Hematopoietic multipotent progenitor cell (in vitro differentiated cells): Measurements from ENCODE around the gene PIGS. TPM values are rescaled to one million over a fixed set of nuclear protein-coding genes. Genes with fewer than 3 reads are reported as not detected.

Experiments
- DNase-seq, 3 donors: peaks; one replicate each; pipeline ENCODE4 v3.0.0-alpha.2; 2011 to 2015; ENCODE audit warnings: low read depth in 2 of 3, low spot score in 2 of 3
- total RNA-seq: library from RNA; depleted of rRNA; stranded (reverse); fragments of >200 nt; gene quantifications from one replicate; pipeline ENCODE4 v1.2.3, GENCODE V29; 2012

PIGS gene
- total RNA-seq, 1 donor: 71.6 TPM

GRCh38 chr17:28511858-28512461 lies 59.4 kb downstream of the PIGS start:
- DNase-seq: no peak

- peak in 2 of 3 donors; percentile 43 to 51 for DNase-seq
These were observed 61.5 kb downstream of the PIGS start for GRCh38 chr17:28509789-28510188.

GRCh38 chr17:28508211-28508724 lies 63.1 kb downstream of the PIGS start:
- no peak for DNase-seq

GRCh38 chr17:28507567-28508203 lies 63.6 kb downstream of the PIGS start:
- no peak for DNase-seq

- DNase-seq: no peak
These were observed 64.4 kb downstream of the PIGS start for GRCh38 chr17:28506763-28507487.

GRCh38 chr17:28505986-28506665 lies 65.2 kb downstream of the PIGS start, which contains the start of gene FOXN1:
Gene FOXN1, plus strand, starts transcription at chr17:28506348. Its CDS starts 17,622 bp downstream, at chr17:28523970.
- DNase-seq: no peak

- no peak for DNase-seq
These were observed 67.9 kb downstream of the PIGS start for GRCh38 chr17:28503420-28503819.

Other genes with a start within 250 kb of the PIGS start
- gene IFT20, start 236.1 kb downstream of the PIGS start, total RNA-seq: 17.5 TPM
- gene TNFAIP1, start 235.8 kb downstream of the PIGS start, total RNA-seq: 22.4 TPM
- 68.1 TPM for gene POLDIP2, start 214.0 kb downstream of the PIGS start, total RNA-seq
- gene SEBOX, start 206.3 kb downstream of the PIGS start, total RNA-seq: not detected
- not detected for gene VTN, start 201.2 kb downstream of the PIGS start, total RNA-seq
- gene SARM1, start 199.8 kb downstream of the PIGS start, total RNA-seq: 32.3 TPM
- gene SLC46A1, start 165.3 kb downstream of the PIGS start, total RNA-seq: 3.5 TPM
- not detected for gene SLC13A2, start 97.9 kb downstream of the PIGS start, total RNA-seq
- gene FOXN1, start 65.2 kb downstream of the PIGS start, total RNA-seq: not detected
- 12.1 TPM for gene UNC119, start 18.9 kb downstream of the PIGS start, total RNA-seq
- gene ALDOC, start 5.4 kb upstream of the PIGS start, total RNA-seq: 55.5 TPM
- gene SPAG5, start 27.5 kb upstream of the PIGS start, total RNA-seq: 6.2 TPM
- gene RSKR, start 42.7 kb upstream of the PIGS start, total RNA-seq: 8.1 TPM
- 142 TPM for gene BLTP2, start 73.6 kb upstream of the PIGS start, total RNA-seq
- gene SDF2, start 90.4 kb upstream of the PIGS start, total RNA-seq: 56.3 TPM
- 61.9 TPM for gene SUPT6H, start 90.7 kb upstream of the PIGS start, total RNA-seq
- gene PROCA1, start 140.4 kb upstream of the PIGS start, total RNA-seq: 3.5 TPM
- 160 TPM for gene RAB34, start 146.3 kb upstream of the PIGS start, total RNA-seq
- 745 TPM for gene RPL23A, start 148.5 kb upstream of the PIGS start, total RNA-seq
- gene TLCD1, start 154.7 kb upstream of the PIGS start, total RNA-seq: 1.1 TPM
- 12.4 TPM for gene NEK8, start 157.3 kb upstream of the PIGS start, total RNA-seq
- gene TRAF4, start 172.5 kb upstream of the PIGS start, total RNA-seq: 42.3 TPM